Neural progenitor cell (in vitro differentiated cells): Measurements from ENCODE around the gene SNRNP40. TPM values are rescaled to one million over a fixed set of nuclear protein-coding genes. Genes with fewer than 3 reads are reported as not detected.

Experiments
- DNase-seq: peaks from one replicate; pipeline ENCODE4 v3.0.0-alpha.2; 2016; ENCODE audit warnings: low spot score
- H2AFZ ChIP-seq: fragments of 200-600 bp; sonication (generic); replicated peaks from 2 replicates; pipeline ENCODE4 v1.6.1; 2016; ENCODE audit warnings: antibody characterized with exemption
- H3F3A ChIP-seq: fragments of 200-600 bp; sonication (generic); 2 replicates; pipeline ENCODE4 v1.6.1; 2016; ENCODE audit warnings: antibody characterized with exemption, low read depth
- H3K27ac ChIP-seq: fragments of 200-600 bp; sonication (generic); 2 replicates; pipeline ENCODE4 v1.5.1; 2016; ENCODE audit warnings: mild to moderate bottlenecking
- H3K27me3 ChIP-seq: fragments of 200-600 bp; sonication (generic); 2 replicates; pipeline ENCODE4 v1.6.1; 2016; ENCODE audit warnings: mild to moderate bottlenecking, moderate library complexity
- H3K36me3 ChIP-seq: fragments of 200-600 bp; sonication (generic); 2 replicates; pipeline ENCODE4 v1.5.1; 2016
- H3K4me1 ChIP-seq: fragments of 200-600 bp; sonication (generic); 2 replicates; pipeline ENCODE4 v1.6.1; 2016; ENCODE audit warnings: mixed run types
- H3K4me2 ChIP-seq: fragments of 200-600 bp; sonication (generic); 2 replicates; pipeline ENCODE4 v1.6.1; 2016
- H3K4me3 ChIP-seq: fragments of 200-600 bp; sonication (generic); 2 replicates; pipeline ENCODE4 v1.5.1; 2016
- H3K79me2 ChIP-seq: fragments of 200-600 bp; sonication (generic); 2 replicates; pipeline ENCODE4 v1.6.1; 2016; ENCODE audit warnings: low read depth
- H3K9ac ChIP-seq: fragments of 200-600 bp; sonication (generic); 2 replicates; pipeline ENCODE4 v1.6.1; 2016
- H3K9me3 ChIP-seq: fragments of 200-600 bp; sonication (generic); 2 replicates; pipeline ENCODE4 v1.5.1; 2016; ENCODE audit warnings: low read depth
- H4K20me1 ChIP-seq: fragments of 200-600 bp; sonication (generic); 2 replicates; pipeline ENCODE4 v1.6.1; 2016; ENCODE audit warnings: low read depth
- H3K27ac Mint-ChIP-seq: 3 replicates; pipeline ENCODE4 v1.8.0; 2021; ENCODE audit warnings: mixed read lengths
- H3K27me3 Mint-ChIP-seq: 2 replicates; pipeline ENCODE4 v1.8.0; 2022; ENCODE audit warnings: low read depth, mild to moderate bottlenecking, inconsistent platforms, moderate library complexity, mixed read lengths; ENCODE audit not compliant: insufficient read depth
- H3K36me3 Mint-ChIP-seq: 3 replicates; pipeline ENCODE4 v1.8.0; 2021; ENCODE audit warnings: mixed read lengths
- H3K4me1 Mint-ChIP-seq: 3 replicates; pipeline ENCODE4 v1.8.0; 2021; ENCODE audit warnings: mixed read lengths
- H3K4me3 Mint-ChIP-seq: 3 replicates; pipeline ENCODE4 v1.8.0; 2021; ENCODE audit warnings: mild to moderate bottlenecking, moderate library complexity, mixed read lengths
- H3K9me3 Mint-ChIP-seq: 3 replicates; pipeline ENCODE4 v1.8.0; 2020; ENCODE audit warnings: mixed read lengths
- EZH2 ChIP-seq: fragments of 200-600 bp; sonication (generic); IDR thresholded peaks from 2 replicates; pipeline ENCODE4 v1.6.1; 2017; ENCODE audit warnings: antibody characterized with exemption, mild to moderate bottlenecking, moderate library complexity
- EZH2phosphoT487 ChIP-seq: fragments of 200-600 bp; sonication (generic); IDR thresholded peaks from 2 replicates; pipeline ENCODE4 v1.6.1; 2017; ENCODE audit warnings: antibody characterized with exemption
- total RNA-seq: library from RNA; depleted of rRNA; stranded (reverse); fragments of >200 nt; gene quantifications from 2 replicates; pipeline ENCODE4 v1.2.3, GENCODE V29; 2015; ENCODE audit warnings: low replicate concordance
- TF ChIP-seq, protein P1 (sequence below): fragments of 200-600 bp; sonication (generic); IDR thresholded peaks from 2 replicates; pipeline ENCODE4 v1.5.1; 2017; ENCODE audit warnings: antibody characterized with exemption, mild to moderate bottlenecking

SNRNP40 gene
- total RNA-seq: 163 and 179 TPM in 2 replicates

- Histone ChIP-seq H3K27me3 (no peaks in the 10 kb centered on the region), H3K9me3 (no peaks in the 10 kb centered on the region), H3K4me2 (peak within 1 kb of the TSS; percentile 85), H4K20me1 (peaks cover 7% of the 10 kb centered on the region), H3K9ac (peak within 1 kb of the TSS; percentile 92), H3K79me2 (peaks cover 86% of the 10 kb centered on the region), H2AFZ (peak within 1 kb of the TSS; percentile 58), H3K27ac (peak within 1 kb of the TSS; percentile 22), H3K4me1 (peaks cover 17% of the 10 kb centered on the region), H3F3A (peaks cover 4% of the 10 kb centered on the region), H3K36me3 (no peaks in the 10 kb centered on the region), H3K4me3 (peak within 1 kb of the TSS; percentile 84)
- DNase-seq: peak; percentile 99
- no peak within 1 kb of the TSS for H3K4me3 Mint-ChIP-seq
- H3K27me3 Mint-ChIP-seq: no peaks in the 10 kb centered on the region
- H3K27ac Mint-ChIP-seq: no peak within 1 kb of the TSS
- no peaks in the 10 kb centered on the region for H3K9me3 Mint-ChIP-seq
- TF ChIP-seq EZH2phosphoT487: no peak
- TF ChIP-seq, protein P1, sequence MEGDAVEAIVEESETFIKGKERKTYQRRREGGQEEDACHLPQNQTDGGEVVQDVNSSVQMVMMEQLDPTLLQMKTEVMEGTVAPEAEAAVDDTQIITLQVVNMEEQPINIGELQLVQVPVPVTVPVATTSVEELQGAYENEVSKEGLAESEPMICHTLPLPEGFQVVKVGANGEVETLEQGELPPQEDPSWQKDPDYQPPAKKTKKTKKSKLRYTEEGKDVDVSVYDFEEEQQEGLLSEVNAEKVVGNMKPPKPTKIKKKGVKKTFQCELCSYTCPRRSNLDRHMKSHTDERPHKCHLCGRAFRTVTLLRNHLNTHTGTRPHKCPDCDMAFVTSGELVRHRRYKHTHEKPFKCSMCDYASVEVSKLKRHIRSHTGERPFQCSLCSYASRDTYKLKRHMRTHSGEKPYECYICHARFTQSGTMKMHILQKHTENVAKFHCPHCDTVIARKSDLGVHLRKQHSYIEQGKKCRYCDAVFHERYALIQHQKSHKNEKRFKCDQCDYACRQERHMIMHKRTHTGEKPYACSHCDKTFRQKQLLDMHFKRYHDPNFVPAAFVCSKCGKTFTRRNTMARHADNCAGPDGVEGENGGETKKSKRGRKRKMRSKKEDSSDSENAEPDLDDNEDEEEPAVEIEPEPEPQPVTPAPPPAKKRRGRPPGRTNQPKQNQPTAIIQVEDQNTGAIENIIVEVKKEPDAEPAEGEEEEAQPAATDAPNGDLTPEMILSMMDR: peak; percentile 15
- peaks cover 16% of the 10 kb centered on the region for H3K4me1 Mint-ChIP-seq
- peaks cover 9% of the 10 kb centered on the region for H3K36me3 Mint-ChIP-seq
Observed at GRCh38 chr1:31296486-31297276, at the start of gene SNRNP40, which contains the start of gene ZCCHC17. Gene SNRNP40 (minus strand): TSS chr1:31296788. CDS start chr1:31296751, 37 bp downstream. Gene ZCCHC17 (plus strand): TSS chr1:31297032. CDS start chr1:31310099, 13,067 bp downstream.

- H3K27ac ChIP-seq: no peak overlapping the region
- no peaks in the 10 kb centered on the region for H3K27me3 ChIP-seq
- no peak for TF ChIP-seq EZH2
- TF ChIP-seq, protein P1: no peak
- H3K79me2 ChIP-seq: no peaks in the 10 kb centered on the region
- Mint-ChIP-seq H3K27me3 (no peaks in the 10 kb centered on the region), H3K27ac (no peak overlapping the region), H3K9me3 (no peaks in the 10 kb centered on the region), H3K4me1 (no peaks in the 10 kb centered on the region), H3K4me3 (no peak overlapping the region), H3K36me3 (peaks cover 11% of the 10 kb centered on the region)
- H3K9me3 ChIP-seq: no peaks in the 10 kb centered on the region
- no peak overlapping the region for H2AFZ ChIP-seq
- peaks cover 5% of the 10 kb centered on the region for H3K36me3 ChIP-seq
- no peak overlapping the region for H3K4me2 ChIP-seq
- H3F3A ChIP-seq: no peaks in the 10 kb centered on the region
- no peak for DNase-seq
- no peaks in the 10 kb centered on the region for H3K4me1 ChIP-seq
- no peaks in the 10 kb centered on the region for H4K20me1 ChIP-seq
- H3K9ac ChIP-seq: no peak overlapping the region
- no peak overlapping the region for H3K4me3 ChIP-seq
Observed at GRCh38 chr1:31345635-31346034, 49.0 kb upstream of the SNRNP40 start.

DNA sequence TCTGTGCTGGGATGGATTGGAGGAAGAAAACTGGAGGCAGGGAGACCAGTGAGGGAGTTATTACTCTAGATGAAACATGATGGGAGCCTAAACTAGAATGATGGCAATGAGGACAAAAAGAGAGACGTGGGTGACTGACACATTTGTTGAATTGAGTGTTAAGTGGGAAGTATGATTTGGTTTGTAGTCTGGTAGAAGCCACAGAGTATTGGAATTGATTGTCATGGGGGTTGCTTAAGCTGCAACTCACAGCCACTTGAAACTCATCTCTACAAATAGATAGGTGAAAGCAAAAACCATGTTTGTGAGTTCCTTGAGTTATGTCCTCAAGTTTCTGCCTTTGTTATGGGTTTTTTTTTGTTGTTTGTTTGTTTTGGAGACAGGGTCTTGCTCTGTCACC, 47.9 kb upstream of the SNRNP40 start:
- H3K4me3 ChIP-seq: no peak overlapping the region
- Mint-ChIP-seq H3K4me3 (no peak overlapping the region), H3K27me3 (no peaks in the 10 kb centered on the region), H3K36me3 (peaks cover 10% of the 10 kb centered on the region), H3K9me3 (no peaks in the 10 kb centered on the region), H3K4me1 (no peaks in the 10 kb centered on the region), H3K27ac (peak overlapping the region; percentile 7)
- no peak overlapping the region for H3K9ac ChIP-seq
- no peaks in the 10 kb centered on the region for H3K27me3 ChIP-seq
- no peaks in the 10 kb centered on the region for H3K9me3 ChIP-seq
- TF ChIP-seq EZH2 (no peak), EZH2phosphoT487 (no peak)
- TF ChIP-seq, protein P1: no peak
- no peak for DNase-seq
- no peaks in the 10 kb centered on the region for H3K36me3 ChIP-seq
- H3K4me2 ChIP-seq: no peak overlapping the region
- H3F3A ChIP-seq: no peaks in the 10 kb centered on the region
- no peak overlapping the region for H3K27ac ChIP-seq
- no peaks in the 10 kb centered on the region for H3K79me2 ChIP-seq
- no peak overlapping the region for H2AFZ ChIP-seq
- no peaks in the 10 kb centered on the region for H3K4me1 ChIP-seq
- no peaks in the 10 kb centered on the region for H4K20me1 ChIP-seq
